Activated naive CD4-positive, alpha-beta T cell treated with anti-CD3 and anti-CD28 coated beads for 36 hours (primary cell): Measurements from ENCODE around the gene SPOPL. TPM values are rescaled to one million over a fixed set of nuclear protein-coding genes. Genes with fewer than 3 reads are reported as not detected.
"Not testable (repeated sequence)": the region's sequence is repeated elsewhere in the genome, so short reads cannot be mapped to it uniquely, and the experiment has no call there.

Experiments
- CTCF ChIA-PET: fragments of 350-600 bp; sonication (Branson Sonifier 250); formaldehyde crosslinking; loops from one replicate; lab custom pipeline; 2021; ENCODE audit warnings: antibody characterized with exemption; lab: Charles Lee
- DNase-seq: peaks from one replicate; pipeline ENCODE4 v3.0.0-alpha.2; 2020
- H3K27ac Mint-ChIP-seq: one replicate; pipeline ENCODE4 v1.8.0; 2021; ENCODE audit warnings: mild to moderate bottlenecking, mixed read lengths
- H3K27me3 Mint-ChIP-seq: one replicate; pipeline ENCODE4 v1.8.0; 2021; ENCODE audit warnings: low read depth, mixed read lengths
- H3K36me3 Mint-ChIP-seq: one replicate; pipeline ENCODE4 v1.8.0; 2021; ENCODE audit warnings: low read depth, mixed read lengths
- H3K4me1 Mint-ChIP-seq: one replicate; pipeline ENCODE4 v1.8.0; 2021; ENCODE audit warnings: low read depth, mixed read lengths
- H3K4me3 Mint-ChIP-seq: one replicate; pipeline ENCODE4 v1.8.0; 2021; ENCODE audit warnings: mild to moderate bottlenecking, moderate library complexity, mixed read lengths
- H3K9me3 Mint-ChIP-seq: one replicate; pipeline ENCODE4 v1.8.0; 2021; ENCODE audit warnings: mixed read lengths
- intact Hi-C: fragments of 100-400 bp; cut with micrococcal nuclease; formaldehyde crosslinking; loops from one replicate; pipeline ENCODE4 v1.15.1; 2023
- total RNA-seq, 2 experiments: library from RNA; stranded (reverse); gene quantifications; one replicate each; pipeline ENCODE4 v1.2.3, GENCODE V29; 2021

SPOPL gene
- total RNA-seq, 2 experiments from 2014 or later = 8.4 to 8.7 TPM

DNA sequence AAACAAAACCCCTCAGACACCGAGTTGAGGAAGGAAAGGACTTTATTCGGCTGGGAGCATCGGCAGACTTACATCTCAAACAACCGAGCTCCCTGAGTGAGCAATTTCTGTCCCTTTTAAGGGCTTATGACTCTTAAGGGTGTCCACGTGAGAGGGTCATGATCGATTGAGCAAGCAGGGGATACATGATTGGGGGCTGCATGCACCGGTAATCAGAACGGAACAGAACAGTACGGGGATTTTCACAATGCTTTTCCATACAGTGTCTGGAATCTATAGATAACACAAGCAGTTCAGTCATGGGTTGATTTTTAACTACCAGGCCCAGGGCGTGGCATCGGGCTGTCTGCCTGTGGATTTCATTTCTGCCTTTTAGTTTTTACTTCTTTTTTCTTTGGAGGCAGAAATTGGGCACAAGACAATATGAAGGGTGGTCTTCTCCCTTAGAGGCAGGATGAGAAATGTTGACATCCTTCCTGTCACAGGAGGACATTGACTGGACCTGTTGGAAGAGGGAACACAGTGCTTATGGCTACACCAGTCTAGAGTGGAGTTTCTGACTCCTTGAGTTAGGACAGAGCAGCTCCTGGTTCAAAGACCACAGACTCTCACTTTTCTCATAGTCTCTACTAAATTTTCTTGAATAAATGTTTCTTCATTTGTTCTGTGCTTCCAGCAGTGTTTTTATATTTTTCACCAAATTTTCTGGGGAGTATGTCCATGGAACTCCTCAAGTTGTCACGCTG is 35.8 kb downstream of the SPOPL start:
- Mint-ChIP-seq H3K27ac (no peak overlapping the region), H3K9me3 (peaks cover 20% of the 10 kb centered on the region), H3K36me3 (peaks cover 51% of the 10 kb centered on the region), H3K4me3 (no peak overlapping the region), H3K27me3 (no peaks in the 10 kb centered on the region), H3K4me1 (peaks cover 6% of the 10 kb centered on the region)
- intact Hi-C loops = no loop called here
- no peak for DNase-seq
- CTCF ChIA-PET = no interaction called here

DNA sequence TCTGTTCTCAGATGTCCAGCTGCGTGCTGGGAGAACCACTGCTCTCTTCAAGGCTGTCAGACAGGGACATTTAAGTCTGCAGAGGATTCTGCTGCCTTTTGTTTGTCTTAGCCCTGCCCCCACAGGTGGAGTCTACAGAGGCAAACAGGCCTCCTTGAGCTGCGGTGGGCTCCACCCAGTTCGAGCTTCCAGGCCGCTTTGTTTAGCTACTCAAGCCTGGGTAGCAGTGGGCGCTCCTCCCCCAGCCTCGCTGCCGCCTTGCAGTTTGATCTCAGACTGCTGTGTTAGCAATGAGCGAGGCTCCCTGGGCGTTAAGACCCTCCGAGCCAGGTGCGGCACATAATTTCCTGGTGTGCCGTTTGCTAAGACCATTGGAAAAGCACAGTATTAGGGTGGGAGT is 42.6 kb downstream of the SPOPL start:
- H3K4me1 Mint-ChIP-seq = peaks cover 16% of the 10 kb centered on the region
- intact Hi-C loops = not testable (repeated sequence)

DNA sequence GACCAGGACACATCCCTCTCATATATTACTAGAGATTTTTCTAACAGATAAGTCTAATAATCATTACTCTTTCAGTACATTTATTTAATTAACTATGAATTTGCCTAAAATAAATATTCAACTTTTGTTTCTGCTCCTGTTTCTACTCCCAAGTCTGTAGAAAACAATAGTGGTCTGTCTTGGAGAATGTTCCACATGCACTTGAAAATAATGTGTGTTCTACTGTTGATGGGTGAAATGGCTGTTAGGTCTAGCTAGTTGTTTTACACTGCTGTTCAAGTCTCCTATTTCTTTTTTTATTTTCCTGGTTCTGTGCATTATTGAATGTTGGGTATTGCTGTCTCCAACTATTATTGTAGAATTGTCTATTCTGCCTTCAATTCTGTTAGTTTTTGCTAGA is 47.2 kb downstream of the SPOPL start:
- no peak overlapping the region for H3K27ac Mint-ChIP-seq
- CTCF ChIA-PET = no interaction called here
- H3K4me1 Mint-ChIP-seq = peaks cover 6% of the 10 kb centered on the region
- H3K9me3 Mint-ChIP-seq = no peaks in the 10 kb centered on the region
- DNase-seq = no peak
- H3K36me3 Mint-ChIP-seq = peaks cover 28% of the 10 kb centered on the region
- H3K27me3 Mint-ChIP-seq = no peaks in the 10 kb centered on the region
- intact Hi-C loops = no loop called here
- H3K4me3 Mint-ChIP-seq = no peak overlapping the region

More for the DNA sequence above, 42.6 kb downstream of the SPOPL start:
- CTCF ChIA-PET, H3K4me3 Mint-ChIP-seq, H3K9me3 Mint-ChIP-seq, H3K27me3 Mint-ChIP-seq, DNase-seq, H3K27ac Mint-ChIP-seq: not testable (repeated sequence)
- H3K36me3 Mint-ChIP-seq = peaks cover 26% of the 10 kb centered on the region

DNA sequence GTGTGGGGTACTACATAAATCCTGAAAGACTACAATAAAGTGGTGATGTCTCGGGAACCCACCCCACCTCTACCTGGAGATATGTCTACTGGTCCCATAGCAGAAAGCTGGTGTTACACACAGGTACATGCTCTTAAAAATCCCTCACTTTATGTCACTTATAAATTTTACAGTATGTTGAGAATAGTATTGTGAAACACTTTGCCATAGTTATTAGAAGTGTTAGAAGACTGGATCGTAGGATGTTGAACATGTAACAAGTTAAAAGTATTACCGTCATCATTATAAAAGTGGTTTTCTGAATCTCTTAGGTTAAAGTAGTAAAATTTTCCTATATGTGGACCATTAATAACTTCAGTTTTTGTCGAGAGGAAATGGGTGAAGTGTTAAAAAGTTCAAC is 48.6 kb downstream of the SPOPL start:
- DNase-seq = no peak
- Mint-ChIP-seq H3K4me3 (no peak overlapping the region), H3K4me1 (peaks cover 1% of the 10 kb centered on the region), H3K27ac (no peak overlapping the region), H3K9me3 (no peaks in the 10 kb centered on the region), H3K27me3 (no peaks in the 10 kb centered on the region), H3K36me3 (peaks cover 30% of the 10 kb centered on the region)
- intact Hi-C loops = no loop called here
- CTCF ChIA-PET = no interaction called here

DNA sequence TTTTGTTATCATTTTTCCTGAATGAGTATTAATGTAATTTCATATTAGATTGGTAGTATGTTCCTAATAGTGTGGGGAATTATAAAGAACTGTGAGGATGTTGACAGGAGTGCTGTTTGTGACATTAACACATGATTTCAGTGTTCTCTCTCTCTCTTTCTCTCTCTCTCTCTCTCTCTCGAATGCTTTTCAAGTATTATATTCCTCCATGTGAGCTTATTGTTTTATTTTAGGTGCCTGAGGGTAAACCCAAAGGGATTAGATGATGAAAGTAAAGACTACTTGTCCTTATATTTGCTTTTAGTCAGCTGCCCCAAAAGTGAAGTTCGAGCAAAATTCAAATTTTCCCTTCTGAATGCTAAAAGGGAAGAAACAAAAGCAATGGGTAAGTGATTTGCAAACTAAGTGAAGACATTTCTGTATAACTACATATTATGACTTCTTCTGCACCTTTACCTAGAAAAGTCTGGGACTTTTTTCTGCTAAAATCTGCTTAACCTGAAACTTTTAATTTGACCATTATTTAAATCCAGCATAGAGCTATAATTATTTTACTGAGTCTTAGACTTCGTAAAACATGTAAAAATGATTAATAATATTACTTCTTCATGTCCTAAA is 49.2 kb downstream of the SPOPL start:
- CTCF ChIA-PET = no interaction called here
- no peak overlapping the region for H3K27ac Mint-ChIP-seq
- DNase-seq = no peak
- H3K4me1 Mint-ChIP-seq = no peaks in the 10 kb centered on the region
- intact Hi-C loops = no loop called here
- no peaks in the 10 kb centered on the region for H3K27me3 Mint-ChIP-seq
- no peak overlapping the region for H3K4me3 Mint-ChIP-seq
- no peaks in the 10 kb centered on the region for H3K9me3 Mint-ChIP-seq
- peaks cover 35% of the 10 kb centered on the region for H3K36me3 Mint-ChIP-seq

DNA sequence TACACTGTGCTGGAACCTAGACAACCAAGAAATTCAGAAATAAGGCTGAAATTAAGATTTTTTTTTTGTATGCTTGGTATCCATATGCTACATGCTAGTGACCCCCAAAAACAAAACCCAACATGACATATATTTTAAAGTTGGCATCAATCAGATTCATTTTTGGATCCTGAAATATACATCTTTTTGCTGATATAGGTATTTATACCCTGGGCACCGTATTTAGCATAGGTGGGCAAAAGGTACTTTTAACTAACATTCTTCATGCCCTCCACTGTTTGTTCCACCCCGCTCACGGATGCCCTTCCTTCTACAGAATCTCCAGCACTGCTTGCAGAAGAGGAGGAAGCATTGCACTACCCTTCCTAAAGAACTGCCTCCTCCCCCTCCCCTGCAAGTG is 52.6 kb downstream of the SPOPL start:
- CTCF ChIA-PET = interaction anchor here (0.6 kb wide), 1 partner anchor 617 kb away, joined by 6 read pairs; no protein-coding TSS in a partner anchor
- Mint-ChIP-seq H3K4me1 (no peaks in the 10 kb centered on the region), H3K4me3 (no peak overlapping the region), H3K27ac (no peak overlapping the region), H3K9me3 (no peaks in the 10 kb centered on the region), H3K36me3 (peaks cover 44% of the 10 kb centered on the region), H3K27me3 (no peaks in the 10 kb centered on the region)
- intact Hi-C loops = no loop called here
- no peak for DNase-seq

DNA sequence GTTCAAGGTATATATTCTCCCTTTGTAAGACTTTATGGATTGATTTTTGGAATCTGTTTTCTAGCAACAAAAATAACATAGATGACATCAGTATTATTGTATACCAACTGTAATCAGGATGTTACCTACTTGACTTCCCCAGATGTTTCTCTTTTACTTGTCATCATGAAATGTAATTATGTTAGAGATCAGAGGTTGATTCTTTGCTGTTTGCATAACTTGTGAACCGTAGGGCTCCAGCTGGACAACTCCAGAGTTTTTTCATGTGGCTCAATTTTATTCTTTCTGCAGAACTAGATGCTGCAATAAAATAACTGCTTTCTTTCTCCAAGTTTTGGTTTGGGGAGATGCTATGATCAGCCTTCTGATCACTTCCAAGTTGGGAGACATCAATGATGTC is 58.1 kb downstream of the SPOPL start:
- Mint-ChIP-seq H3K27me3 (no peaks in the 10 kb centered on the region), H3K4me3 (no peak overlapping the region), H3K27ac (no peak overlapping the region), H3K4me1 (no peaks in the 10 kb centered on the region), H3K9me3 (no peaks in the 10 kb centered on the region), H3K36me3 (peaks cover 45% of the 10 kb centered on the region)
- CTCF ChIA-PET = no interaction called here
- no peak for DNase-seq
- intact Hi-C loops = no loop called here

DNA sequence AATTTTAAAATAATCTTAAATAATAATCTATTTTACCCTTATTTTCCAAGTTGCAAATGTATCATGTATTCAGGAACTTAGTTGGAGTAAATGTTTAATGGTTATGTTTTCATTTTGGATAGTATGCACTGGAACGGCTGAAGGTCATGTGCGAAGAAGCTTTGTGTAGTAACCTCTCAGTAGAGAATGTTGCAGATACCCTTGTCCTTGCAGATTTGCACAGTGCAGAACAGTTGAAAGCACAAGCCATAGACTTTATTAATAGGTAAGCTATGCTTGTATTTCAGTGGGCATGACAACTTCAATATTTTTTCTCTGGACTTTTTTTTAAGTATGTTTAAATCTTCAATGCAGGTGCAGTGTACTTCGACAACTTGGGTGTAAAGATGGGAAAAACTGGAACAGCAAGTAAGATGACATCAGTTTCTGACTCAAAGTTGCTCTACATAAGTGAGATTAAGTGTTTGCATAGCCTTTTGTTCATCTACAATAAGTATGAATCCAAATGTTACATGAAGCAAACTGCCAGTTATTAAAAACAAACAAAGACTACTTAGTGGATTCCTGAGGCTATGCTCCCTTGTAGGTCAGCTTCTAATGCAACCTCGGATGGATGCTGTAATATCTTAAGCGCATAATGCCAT is 63.1 kb downstream of the SPOPL start:
- intact Hi-C loops = no loop called here
- H3K36me3 Mint-ChIP-seq = peaks cover 31% of the 10 kb centered on the region
- CTCF ChIA-PET = no interaction called here
- H3K27me3 Mint-ChIP-seq = no peaks in the 10 kb centered on the region
- no peaks in the 10 kb centered on the region for H3K4me1 Mint-ChIP-seq
- no peak for DNase-seq
- H3K27ac Mint-ChIP-seq = no peak overlapping the region
- no peaks in the 10 kb centered on the region for H3K9me3 Mint-ChIP-seq
- no peak overlapping the region for H3K4me3 Mint-ChIP-seq

DNA sequence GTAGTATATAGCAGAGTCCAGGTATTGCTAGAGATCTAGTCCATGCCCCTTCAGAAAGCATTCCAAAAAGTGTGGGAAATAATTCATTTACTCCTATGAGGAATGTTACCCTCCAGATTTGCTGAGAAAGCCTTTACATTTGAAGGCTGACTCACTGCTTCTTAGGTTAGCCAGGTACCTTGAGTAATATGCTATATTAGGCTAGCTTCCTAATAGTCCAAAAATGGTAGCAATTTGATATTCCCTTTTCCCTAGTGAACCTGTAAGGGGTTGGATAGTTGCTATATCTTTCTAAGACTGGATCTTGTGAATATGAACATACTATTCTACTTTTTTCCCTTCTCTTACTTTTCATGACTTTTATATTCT is 63.6 kb downstream of the SPOPL start:
- CTCF ChIA-PET = no interaction called here
- DNase-seq = no peak
- Mint-ChIP-seq H3K27ac (no peak overlapping the region), H3K27me3 (no peaks in the 10 kb centered on the region), H3K4me1 (no peaks in the 10 kb centered on the region), H3K9me3 (no peaks in the 10 kb centered on the region), H3K36me3 (peaks cover 32% of the 10 kb centered on the region), H3K4me3 (no peak overlapping the region)
- intact Hi-C loops = no loop called here

DNA sequence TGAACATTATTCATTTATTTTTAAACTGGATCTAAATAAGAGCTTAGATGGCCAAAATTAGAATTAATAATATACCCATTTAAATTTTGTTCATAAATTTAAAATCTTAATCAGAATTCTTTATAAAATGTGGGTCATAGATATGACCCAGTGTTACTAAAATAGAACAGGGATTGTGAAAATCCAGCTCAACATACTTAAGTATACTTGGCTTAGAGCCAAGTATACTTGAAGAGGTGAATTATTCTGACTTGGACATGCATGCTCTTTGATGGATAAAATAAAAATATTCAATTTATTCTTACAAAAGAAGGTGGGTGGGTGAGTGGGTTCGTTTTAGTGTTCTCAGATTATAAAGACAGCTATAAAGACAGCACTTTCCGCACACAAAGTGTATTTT is 70.7 kb downstream of the SPOPL start:
- intact Hi-C loops = no loop called here
- Mint-ChIP-seq H3K27ac (no peak overlapping the region), H3K9me3 (peaks cover 11% of the 10 kb centered on the region), H3K27me3 (no peaks in the 10 kb centered on the region), H3K36me3 (peaks cover 48% of the 10 kb centered on the region), H3K4me3 (no peak overlapping the region), H3K4me1 (no peaks in the 10 kb centered on the region)
- no peak for DNase-seq
- CTCF ChIA-PET = no interaction called here

DNA sequence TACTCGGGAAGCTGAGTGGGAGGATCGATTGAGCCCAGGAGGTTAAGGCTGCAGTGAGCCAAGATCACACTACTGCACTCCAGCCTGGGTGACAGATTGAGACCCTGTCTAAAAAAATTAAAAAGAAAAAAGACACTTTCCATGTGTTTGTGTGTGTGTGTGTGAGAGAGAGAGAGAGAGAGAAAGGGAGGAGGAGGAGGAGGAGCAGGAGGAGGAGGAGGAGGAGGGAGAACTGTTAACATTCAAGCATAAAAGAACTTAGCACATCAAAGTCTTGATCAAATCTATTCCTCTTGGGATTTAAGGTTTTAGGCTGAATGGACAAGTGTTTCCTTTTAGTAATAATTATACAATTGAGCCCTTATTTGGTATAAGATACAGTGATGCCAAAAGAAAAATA is 75.5 kb downstream of the SPOPL start:
- no peak for DNase-seq
- intact Hi-C loops = no loop called here
- CTCF ChIA-PET = no interaction called here
- no peaks in the 10 kb centered on the region for H3K27me3 Mint-ChIP-seq
- no peaks in the 10 kb centered on the region for H3K4me1 Mint-ChIP-seq
- no peak overlapping the region for H3K4me3 Mint-ChIP-seq
- no peak overlapping the region for H3K27ac Mint-ChIP-seq
- H3K36me3 Mint-ChIP-seq = peaks cover 54% of the 10 kb centered on the region
- peaks cover 16% of the 10 kb centered on the region for H3K9me3 Mint-ChIP-seq

DNA sequence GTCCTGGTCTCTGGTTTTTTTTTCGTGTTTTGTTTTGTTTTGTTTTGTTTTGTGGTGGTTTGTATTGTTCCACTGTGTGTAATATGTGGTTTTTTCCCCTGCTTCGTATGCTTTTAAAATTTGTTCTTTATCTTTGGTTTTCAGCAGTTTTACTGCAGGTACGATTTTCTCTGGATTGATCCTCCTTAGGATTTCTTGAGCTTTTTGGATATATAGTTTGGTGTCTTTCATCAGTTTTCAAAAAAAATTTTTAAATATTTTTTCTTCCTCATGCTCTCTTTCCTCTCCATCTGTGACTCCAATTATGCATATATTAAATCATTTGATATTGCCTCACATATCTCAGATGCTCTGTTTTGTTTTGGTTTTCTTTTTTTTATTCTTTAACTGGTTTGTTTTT is 78.0 kb downstream of the SPOPL start:
- no peak overlapping the region for H3K27ac Mint-ChIP-seq

DNA sequence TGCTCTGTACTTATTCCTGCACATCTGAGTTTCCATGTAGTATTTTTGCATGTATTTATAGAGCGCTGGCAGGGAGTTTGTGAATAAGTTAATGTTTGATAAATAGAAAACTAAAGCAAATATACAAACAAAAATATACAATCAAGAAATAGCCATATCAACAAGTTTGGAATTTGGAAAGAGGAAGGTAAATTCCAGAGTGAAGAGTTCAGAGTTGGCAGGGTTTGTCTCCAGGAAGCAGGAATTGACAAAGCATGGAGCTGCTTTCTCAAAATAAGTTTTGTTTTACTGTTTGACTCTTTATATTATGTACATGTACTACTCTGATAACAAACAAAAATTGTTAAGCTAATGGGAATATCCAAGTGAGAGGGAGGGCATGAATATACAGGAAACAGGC is 80.3 kb downstream of the SPOPL start:
- Mint-ChIP-seq H3K4me1 (no peaks in the 10 kb centered on the region), H3K27me3 (no peaks in the 10 kb centered on the region), H3K9me3 (peaks cover 6% of the 10 kb centered on the region), H3K27ac (no peak overlapping the region), H3K36me3 (peaks cover 43% of the 10 kb centered on the region), H3K4me3 (no peak overlapping the region)
- CTCF ChIA-PET = no interaction called here
- intact Hi-C loops = no loop called here
- no peak for DNase-seq

More for the DNA sequence above, 78.0 kb downstream of the SPOPL start:
- Mint-ChIP-seq H3K4me3 (no peak overlapping the region), H3K36me3 (peaks cover 54% of the 10 kb centered on the region), H3K4me1 (no peaks in the 10 kb centered on the region), H3K9me3 (peaks cover 11% of the 10 kb centered on the region), H3K27me3 (no peaks in the 10 kb centered on the region)
- CTCF ChIA-PET = no interaction called here
- DNase-seq = no peak
- intact Hi-C loops = no loop called here
